K562 (cell line): ENCODE results near the gene MFSD2B. TPM values are rescaled to one million over a fixed set of nuclear protein-coding genes. Genes with fewer than 3 reads are reported as not detected.

ENCODE experiments used
- ARID2 ChIP-seq: fragments of 450-650 bp; IDR thresholded peaks from 2 replicates; pipeline ENCODE4 v1.6.1; 2017; ENCODE audit warnings: antibody characterized with exemption, mild to moderate bottlenecking
- BDP1 ChIP-seq: IDR thresholded peaks from 3 replicates; pipeline ENCODE4 v1.6.1; 2011; ENCODE audit not compliant: insufficient read length, insufficient read depth
- CC2D1A ChIP-seq: fragments of 450-650 bp; IDR thresholded peaks from 2 replicates; pipeline ENCODE4 v1.6.1; 2017; ENCODE audit warnings: mild to moderate bottlenecking
- FOXM1 ChIP-seq, 2 experiments: fragments of 450-650 bp in 1 of 2; sonication (generic) in 1 of 2; formaldehyde crosslinking in 1 of 2; IDR thresholded peaks; 2 replicates each; pipeline versions ENCODE4 v1.6.1 to v1.9.0; 2017 to 2022; ENCODE audit warnings: low read depth in 2 of 2, mild to moderate bottlenecking in 2 of 2, missing genetic modification reagents in 1 of 2, moderate library complexity in 1 of 2
- NR2C1 ChIP-seq, 2 experiments: fragments of 450-650 bp; IDR thresholded peaks; 2 replicates each; pipeline ENCODE4 v1.6.1; 2017; ENCODE audit warnings: mild to moderate bottlenecking in 2 of 2, antibody characterized with exemption in 1 of 2, inconsistent platforms in 1 of 2, missing compliant biosample characterization in 1 of 2, missing genetic modification characterization in 1 of 2
- NR2C2 ChIP-seq, 2 experiments: fragments of 200-800 bp in 1 of 2; sonication (Bioruptor generic) in 1 of 2; sonication (generic) in 1 of 2; formaldehyde crosslinking in 1 of 2; IDR thresholded peaks; 2 replicates each; pipeline versions ENCODE4 v1.6.1 to v1.8.0; 2016 to 2022; ENCODE audit warnings: mild to moderate bottlenecking in 1 of 2, missing compliant biosample characterization in 1 of 2, missing genetic modification characterization in 1 of 2, missing genetic modification reagents in 1 of 2
- POLR2AphosphoS2 ChIP-seq: IDR thresholded peaks from 2 replicates; pipeline ENCODE4 v1.6.1; 2012; ENCODE audit warnings: low read length, improper control_type of control experiment
- RAD21 ChIP-seq, 2 experiments: fragments of 250-450 bp in 1 of 2; fragments of 450-650 bp in 1 of 2; sonication (Bioruptor Pico) in 1 of 2; formaldehyde crosslinking in 1 of 2; IDR thresholded peaks in 1 of 2; conservative IDR thresholded peaks in 1 of 2; 2 replicates each; pipeline versions ENCODE4 v1.4.0 to v1.8.0; 2020 to 2022; ENCODE audit warnings: mild to moderate bottlenecking in 2 of 2, moderate library complexity in 1 of 2
- RERE ChIP-seq: sonication (generic); formaldehyde crosslinking; IDR thresholded peaks from 2 replicates; pipeline ENCODE4 v1.8.0; 2023; ENCODE audit warnings: missing genetic modification reagents, mild to moderate bottlenecking, borderline replicate concordance
- SIX5 ChIP-seq, 2 experiments: IDR thresholded peaks; 2 replicates each; pipeline ENCODE4 v1.6.1; 2011; ENCODE audit warnings: low read length in 2 of 2, borderline replicate concordance in 1 of 2, low read depth in 1 of 2, mild to moderate bottlenecking in 1 of 2, moderate library complexity in 1 of 2; ENCODE audit not compliant: insufficient read depth in 1 of 2
- SMC3 ChIP-seq: conservative IDR thresholded peaks from 2 replicates; pipeline ENCODE4 v1.6.1; 2011; ENCODE audit warnings: low read depth, low read length, improper control_type of control experiment; ENCODE audit not compliant: insufficient read depth
- YY1 ChIP-seq, 3 experiments: IDR thresholded peaks; 2 replicates each; pipeline ENCODE4 v1.6.1; 2011; ENCODE audit warnings: low read length in 2 of 3, mild to moderate bottlenecking in 2 of 3, moderate library complexity in 2 of 3, borderline replicate concordance in 1 of 3, control low read depth in 1 of 3, low read depth in 1 of 3; ENCODE audit not compliant: insufficient read depth in 3 of 3, insufficient replicate concordance in 2 of 3, control insufficient read depth in 1 of 3, insufficient read length in 1 of 3; ENCODE audit errors: extremely low read depth in 1 of 3
- polyA plus RNA-seq, 8 experiments: library from polyadenylated mRNA; depleted of rRNA in 4 of 8; stranded (reverse) in 5 of 8; unstranded in 3 of 8; fragments of >200 nt; fragmentation: Nextera tagmentation in 2 of 8; fragmentation: Illumina TruSeq in 1 of 8; extraction: Ambion mirVana in 2 of 8; extraction: Trizol in 1 of 8; gene quantifications; 2 replicates each; pipeline versions ENCODE4 v1.2.1 to v1.2.3, GENCODE V29; 2011 to 2014; ENCODE audit warnings: inconsistent platforms in 1 of 8, missing spikeins in 1 of 8
- total RNA-seq, 7 experiments: library from RNA; depleted of rRNA in 6 of 7; stranded (reverse); fragments of >200 nt in 6 of 7; fragmentation: Illumina TruSeq in 2 of 7; extraction: Trizol in 2 of 7; gene quantifications; 2 replicates each; pipeline versions ENCODE4 v1.2.1 to v1.2.3, GENCODE V29; 2011 to 2021; ENCODE audit warnings: low replicate concordance in 1 of 7
- TF ChIP-seq, protein P1 (sequence below): fragments of 150-350 bp; conservative IDR thresholded peaks from 2 replicates; pipeline ENCODE4 v1.6.1; 2014; ENCODE audit warnings: low read length
- TF ChIP-seq, protein P2 (sequence below): fragments of 450-650 bp; IDR thresholded peaks from 2 replicates; pipeline ENCODE4 v1.6.1; 2016; ENCODE audit warnings: missing biosample characterization, missing genetic modification characterization

Gene MFSD2B
- total and polyA plus RNA-seq, 9 of the 15 experiments (the other 6 are each of a cell fraction or from before 2014, with no cell fraction given), result 2.6 to 10.9 (median 6.8) TPM

DNA sequence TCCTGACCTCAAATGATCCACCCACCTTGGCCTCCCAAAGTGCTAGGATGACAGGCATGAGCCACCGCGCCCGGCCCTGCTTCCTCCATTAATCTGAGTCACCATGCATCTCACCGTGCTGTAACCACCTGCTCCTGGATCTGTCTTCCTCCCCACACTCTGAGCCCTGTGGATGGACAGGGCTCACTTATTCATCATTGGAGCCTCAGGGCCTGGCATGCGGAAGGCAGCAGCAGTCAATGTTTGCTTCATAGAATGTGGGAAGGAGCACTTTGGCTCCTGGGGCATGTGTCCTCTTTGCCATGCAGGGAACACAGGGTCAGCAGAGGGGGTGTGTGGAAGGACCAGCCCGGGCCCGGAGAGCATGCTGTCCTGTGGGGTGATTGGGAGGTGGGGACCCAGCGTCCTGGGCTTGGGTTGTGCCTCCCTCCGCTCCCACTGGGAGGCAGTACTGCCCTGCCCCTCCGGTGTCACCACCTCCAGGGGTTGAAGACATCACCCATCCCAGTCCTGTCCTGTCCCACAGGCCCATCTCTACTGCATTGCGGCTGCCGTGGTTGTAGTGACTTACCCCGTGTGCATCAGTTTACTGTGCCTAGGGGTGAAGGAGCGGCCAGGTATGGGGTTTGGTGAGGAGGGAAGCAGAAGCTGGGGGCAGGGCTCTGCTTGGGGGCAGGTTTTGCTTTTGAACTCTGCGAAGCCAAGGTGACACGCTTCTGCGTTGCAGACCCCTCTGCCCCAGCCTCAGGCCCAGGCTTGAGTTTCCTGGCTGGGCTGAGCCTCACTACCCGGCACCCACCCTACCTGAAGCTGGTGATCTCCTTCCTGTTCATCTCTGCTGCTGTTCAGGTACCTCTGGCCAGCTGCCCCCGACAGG is 11.5 kb downstream of the MFSD2B start (continued):
- TF ChIP-seq RERE (CRISPR knock-in tag) (no peak), SIX5 (IDR thresholded peaks at IDR 0.05; ENCODE audit: borderline replicate concordance in 1 of 2, insufficient read depth in 1 of 2, low read depth in 1 of 2, low read length in 2 of 2) (no peak), NR2C1 (IDR thresholded peaks at IDR 0.05) (no peak), NR2C1 (tag; IDR thresholded peaks at IDR 0.05) (no peak), BDP1 (no peak), POLR2AphosphoS2 (peak; percentile 41; the same call in 1 of the 2 replicates), CC2D1A (peak; percentile 52; the same call in 1 of the 2 replicates), NR2C2 (CRISPR knock-in tag; IDR thresholded peaks at IDR 0.05) (0 out of 2 replicates have a peak, but pooled peaks have one; percentile 18), NR2C2 (tag; IDR thresholded peaks at IDR 0.05) (no peak), RAD21 (CRISPR knock-in tag; conservative IDR thresholded peaks at IDR 0.05 in 1 of 2, IDR thresholded peaks at IDR 0.05 in 1 of 2) (peak; percentile 47 to 82), SMC3 (peak; percentile 74), ARID2 (no peak), YY1 (IDR thresholded peaks at IDR 0.05; ENCODE audit: borderline replicate concordance in 1 of 3, control insufficient read depth in 1 of 3, extremely low read depth in 1 of 3, insufficient read depth in 3 of 3, insufficient read length in 1 of 3, insufficient replicate concordance in 2 of 3, low read depth in 1 of 3, low read length in 2 of 3) (peak in 1 of 3 experiments; percentile 6), FOXM1 (IDR thresholded peaks at IDR 0.05; ENCODE audit: low read depth) (no peak), FOXM1 (CRISPR knock-in tag; IDR thresholded peaks at IDR 0.05; ENCODE audit: low read depth) (no peak)
- TF ChIP-seq, protein P1, sequence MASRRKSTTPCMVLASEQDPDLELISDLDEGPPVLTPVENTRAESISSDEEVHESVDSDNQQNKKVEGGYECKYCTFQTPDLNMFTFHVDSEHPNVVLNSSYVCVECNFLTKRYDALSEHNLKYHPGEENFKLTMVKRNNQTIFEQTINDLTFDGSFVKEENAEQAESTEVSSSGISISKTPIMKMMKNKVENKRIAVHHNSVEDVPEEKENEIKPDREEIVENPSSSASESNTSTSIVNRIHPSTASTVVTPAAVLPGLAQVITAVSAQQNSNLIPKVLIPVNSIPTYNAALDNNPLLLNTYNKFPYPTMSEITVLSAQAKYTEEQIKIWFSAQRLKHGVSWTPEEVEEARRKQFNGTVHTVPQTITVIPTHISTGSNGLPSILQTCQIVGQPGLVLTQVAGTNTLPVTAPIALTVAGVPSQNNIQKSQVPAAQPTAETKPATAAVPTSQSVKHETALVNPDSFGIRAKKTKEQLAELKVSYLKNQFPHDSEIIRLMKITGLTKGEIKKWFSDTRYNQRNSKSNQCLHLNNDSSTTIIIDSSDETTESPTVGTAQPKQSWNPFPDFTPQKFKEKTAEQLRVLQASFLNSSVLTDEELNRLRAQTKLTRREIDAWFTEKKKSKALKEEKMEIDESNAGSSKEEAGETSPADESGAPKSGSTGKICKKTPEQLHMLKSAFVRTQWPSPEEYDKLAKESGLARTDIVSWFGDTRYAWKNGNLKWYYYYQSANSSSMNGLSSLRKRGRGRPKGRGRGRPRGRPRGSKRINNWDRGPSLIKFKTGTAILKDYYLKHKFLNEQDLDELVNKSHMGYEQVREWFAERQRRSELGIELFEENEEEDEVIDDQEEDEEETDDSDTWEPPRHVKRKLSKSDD, result no peak
- TF ChIP-seq, protein P2, sequence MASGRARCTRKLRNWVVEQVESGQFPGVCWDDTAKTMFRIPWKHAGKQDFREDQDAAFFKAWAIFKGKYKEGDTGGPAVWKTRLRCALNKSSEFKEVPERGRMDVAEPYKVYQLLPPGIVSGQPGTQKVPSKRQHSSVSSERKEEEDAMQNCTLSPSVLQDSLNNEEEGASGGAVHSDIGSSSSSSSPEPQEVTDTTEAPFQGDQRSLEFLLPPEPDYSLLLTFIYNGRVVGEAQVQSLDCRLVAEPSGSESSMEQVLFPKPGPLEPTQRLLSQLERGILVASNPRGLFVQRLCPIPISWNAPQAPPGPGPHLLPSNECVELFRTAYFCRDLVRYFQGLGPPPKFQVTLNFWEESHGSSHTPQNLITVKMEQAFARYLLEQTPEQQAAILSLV (tag), result no peak
